ENCODE measurements around the gene CFAP52. TPM values are rescaled to one million over a fixed set of nuclear protein-coding genes. Genes with fewer than 3 reads are reported as not detected.
"Not testable (repeated sequence)": the region's sequence is repeated elsewhere in the genome, so short reads cannot be mapped to it uniquely, and the experiment has no call there.

The CFAP52 gene
- total and polyA plus RNA-seq, 4 donors, result 3.8 to 28.8 (median 19.5) TPM

DNA sequence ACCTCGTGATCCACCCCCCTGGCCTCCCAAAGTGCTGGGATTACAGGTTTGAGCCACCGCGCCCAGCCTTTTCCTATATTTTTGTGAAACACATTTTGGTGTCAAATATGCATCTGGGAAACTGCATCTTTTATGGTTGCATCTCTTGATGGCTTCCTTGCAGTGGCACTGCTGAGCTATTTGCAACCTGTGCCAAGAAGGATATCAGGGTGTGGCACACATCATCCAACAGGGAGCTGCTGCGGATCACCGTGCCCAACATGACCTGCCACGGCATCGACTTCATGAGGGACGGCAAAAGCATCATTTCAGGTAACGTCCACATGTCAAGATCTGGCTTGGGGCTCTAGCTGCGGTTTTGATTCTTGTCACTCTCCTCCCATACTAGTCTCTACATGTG lies 52.1 kb downstream of the CFAP52 start:
- peaks cover 0 to 8% (median 2%) of the 10 kb centered on the region in 4 donors for H3K9me3 ChIP-seq (ENCODE audit: control insufficient read depth in 4 of 4, insufficient read depth in 3 of 4, low read length in 3 of 4)
- ATAC-seq (ENCODE audit: insufficient read depth, low FRiP score), result no peak
- WGBS, 2 donors, result 85 to 93% methylated on average over 10 of the region's 10 CpGs
- H3K4me3 ChIP-seq, result no peak overlapping the region
- no peaks in the 10 kb centered on the region for H3K36me3 ChIP-seq (ENCODE audit: control insufficient read depth in 4 of 4, insufficient read depth in 4 of 4, low read length in 4 of 4)
- no peak overlapping the region for H3K27ac ChIP-seq (ENCODE audit: low read depth in 1 of 2, low read length in 1 of 2)
- no peak for DNase-seq
- H3K4me1 ChIP-seq (ENCODE audit: control insufficient read depth in 5 of 5, insufficient read depth in 5 of 5, low read length in 5 of 5), result no peaks in the 10 kb centered on the region
- TF ChIP-seq, protein P1, sequence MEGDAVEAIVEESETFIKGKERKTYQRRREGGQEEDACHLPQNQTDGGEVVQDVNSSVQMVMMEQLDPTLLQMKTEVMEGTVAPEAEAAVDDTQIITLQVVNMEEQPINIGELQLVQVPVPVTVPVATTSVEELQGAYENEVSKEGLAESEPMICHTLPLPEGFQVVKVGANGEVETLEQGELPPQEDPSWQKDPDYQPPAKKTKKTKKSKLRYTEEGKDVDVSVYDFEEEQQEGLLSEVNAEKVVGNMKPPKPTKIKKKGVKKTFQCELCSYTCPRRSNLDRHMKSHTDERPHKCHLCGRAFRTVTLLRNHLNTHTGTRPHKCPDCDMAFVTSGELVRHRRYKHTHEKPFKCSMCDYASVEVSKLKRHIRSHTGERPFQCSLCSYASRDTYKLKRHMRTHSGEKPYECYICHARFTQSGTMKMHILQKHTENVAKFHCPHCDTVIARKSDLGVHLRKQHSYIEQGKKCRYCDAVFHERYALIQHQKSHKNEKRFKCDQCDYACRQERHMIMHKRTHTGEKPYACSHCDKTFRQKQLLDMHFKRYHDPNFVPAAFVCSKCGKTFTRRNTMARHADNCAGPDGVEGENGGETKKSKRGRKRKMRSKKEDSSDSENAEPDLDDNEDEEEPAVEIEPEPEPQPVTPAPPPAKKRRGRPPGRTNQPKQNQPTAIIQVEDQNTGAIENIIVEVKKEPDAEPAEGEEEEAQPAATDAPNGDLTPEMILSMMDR (IDR thresholded peaks at IDR 0.05; ENCODE audit: control extremely low read depth, extremely low read depth), result no peak
- peaks cover 0 to 3% (median 0%) of the 10 kb centered on the region in 3 donors for H3K27me3 ChIP-seq (ENCODE audit: control insufficient read depth in 3 of 3, insufficient read depth in 3 of 3, low read length in 2 of 3)
- H3K9ac ChIP-seq (ENCODE audit: insufficient read depth in 1 of 2, low read length in 2 of 2), result no peak overlapping the region

DNA sequence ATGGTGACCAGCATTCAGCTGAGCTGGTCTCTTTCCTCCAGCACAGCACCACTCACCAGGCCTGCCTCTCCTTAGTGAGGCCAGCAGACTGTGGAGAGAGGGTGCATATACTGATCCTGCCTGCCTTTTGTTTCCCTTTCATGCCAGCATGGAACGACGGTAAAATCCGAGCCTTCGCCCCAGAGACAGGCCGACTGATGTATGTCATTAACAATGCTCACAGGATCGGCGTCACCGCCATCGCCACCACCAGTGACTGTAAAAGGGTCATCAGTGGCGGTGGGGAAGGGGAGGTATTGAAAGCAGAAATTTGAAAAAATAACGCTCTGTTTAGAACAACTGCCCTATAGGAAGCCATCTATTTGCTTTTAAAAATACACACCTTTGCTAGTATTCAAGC lies 56.3 kb downstream of the CFAP52 start:
- TF ChIP-seq, protein P1 (IDR thresholded peaks at IDR 0.05; ENCODE audit: control extremely low read depth, extremely low read depth), result no peak
- no peak for ATAC-seq (ENCODE audit: insufficient read depth, low FRiP score)
- Histone ChIP-seq H3K4me1 (ENCODE audit: control insufficient read depth in 5 of 5, insufficient read depth in 5 of 5, low read length in 5 of 5) (no peaks in the 10 kb centered on the region), H3K4me3 (no peak overlapping the region), H3K9me3 (ENCODE audit: control insufficient read depth in 4 of 4, insufficient read depth in 3 of 4, low read length in 3 of 4) (no peaks in the 10 kb centered on the region), H3K27ac (ENCODE audit: low read depth in 1 of 2, low read length in 1 of 2) (no peak overlapping the region), H3K27me3 (ENCODE audit: control insufficient read depth in 3 of 3, insufficient read depth in 3 of 3, low read length in 2 of 3) (peaks cover 0 to 4% (median 3%) of the 10 kb centered on the region in 3 donors), H3K36me3 (ENCODE audit: control insufficient read depth in 4 of 4, insufficient read depth in 4 of 4, low read length in 4 of 4) (no peaks in the 10 kb centered on the region), H3K9ac (ENCODE audit: insufficient read depth in 1 of 2, low read length in 2 of 2) (no peak overlapping the region)
- 94 to 97% methylated on average over 11 of the region's 11 CpGs for WGBS, 2 donors
- DNase-seq, result no peak

DNA sequence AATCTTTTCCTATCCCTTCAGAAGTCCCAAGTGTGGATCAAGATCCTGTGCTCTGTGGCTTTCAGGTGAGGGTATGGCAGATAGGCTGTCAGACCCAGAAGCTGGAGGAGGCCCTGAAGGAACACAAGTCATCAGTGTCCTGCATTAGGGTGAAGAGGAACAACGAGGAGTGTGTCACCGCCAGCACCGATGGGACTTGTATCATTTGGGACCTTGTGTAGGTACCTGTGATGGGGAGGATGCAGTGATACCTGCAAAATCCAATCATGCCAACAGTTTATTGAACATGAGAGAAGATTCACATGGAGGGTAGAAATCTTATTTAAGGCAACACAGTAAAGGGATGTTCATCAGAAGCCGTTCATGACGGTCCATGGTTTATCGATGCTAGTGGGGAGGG lies 58.9 kb downstream of the CFAP52 start:
- ATAC-seq (ENCODE audit: insufficient read depth, low FRiP score) (no peak), DNase-seq (no peak)
- WGBS, 2 donors, result 89 to 94% methylated on average over 6 of the region's 6 CpGs
- H3K4me3 ChIP-seq, result no peak overlapping the region
- no peak overlapping the region for H3K9ac ChIP-seq (ENCODE audit: insufficient read depth in 1 of 2, low read length in 2 of 2)
- H3K27me3 ChIP-seq (ENCODE audit: control insufficient read depth in 3 of 3, insufficient read depth in 3 of 3, low read length in 2 of 3), result peaks cover 0 to 4% (median 0%) of the 10 kb centered on the region in 3 donors
- H3K27ac ChIP-seq (ENCODE audit: low read depth in 1 of 2, low read length in 1 of 2), result no peak overlapping the region
- H3K4me1 ChIP-seq (ENCODE audit: control insufficient read depth in 5 of 5, insufficient read depth in 5 of 5, low read length in 5 of 5), result no peaks in the 10 kb centered on the region
- no peaks in the 10 kb centered on the region for H3K9me3 ChIP-seq (ENCODE audit: control insufficient read depth in 4 of 4, insufficient read depth in 3 of 4, low read length in 3 of 4)
- H3K36me3 ChIP-seq (ENCODE audit: control insufficient read depth in 4 of 4, insufficient read depth in 4 of 4, low read length in 4 of 4), result no peaks in the 10 kb centered on the region
- TF ChIP-seq, protein P1 (IDR thresholded peaks at IDR 0.05; ENCODE audit: control extremely low read depth, extremely low read depth), result no peak

DNA sequence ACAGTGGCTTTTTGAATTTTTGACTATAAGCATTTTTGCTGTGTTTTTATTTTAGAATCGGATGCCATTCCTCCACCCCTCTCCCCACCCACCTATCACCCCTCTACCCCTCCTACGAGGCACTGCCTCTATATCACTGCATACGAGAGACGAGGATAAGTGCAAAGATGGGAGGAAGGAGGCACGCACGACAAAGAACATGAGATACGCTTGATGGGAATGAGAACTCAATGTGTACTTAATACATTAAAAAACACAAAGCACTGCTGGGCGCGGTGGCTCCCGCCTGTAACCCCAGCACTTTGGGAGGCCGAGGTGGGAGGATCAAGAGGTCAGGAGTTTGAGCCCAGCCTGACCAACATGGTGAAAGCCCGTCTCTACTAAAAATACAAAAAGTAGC lies 60.1 kb downstream of the CFAP52 start:
- TF ChIP-seq, protein P1 (IDR thresholded peaks at IDR 0.05; ENCODE audit: control extremely low read depth, extremely low read depth), result no peak
- 80 to 95% methylated on average over 12 of the region's 12 CpGs for WGBS, 2 donors
- DNase-seq (no peak), ATAC-seq (ENCODE audit: insufficient read depth, low FRiP score) (no peak)
- Histone ChIP-seq H3K4me1 (ENCODE audit: control insufficient read depth in 5 of 5, insufficient read depth in 5 of 5, low read length in 5 of 5) (no peaks in the 10 kb centered on the region), H3K4me3 (no peak overlapping the region), H3K27me3 (ENCODE audit: control insufficient read depth in 3 of 3, insufficient read depth in 3 of 3, low read length in 2 of 3) (peaks cover 0 to 4% (median 0%) of the 10 kb centered on the region in 3 donors), H3K9me3 (ENCODE audit: control insufficient read depth in 4 of 4, insufficient read depth in 3 of 4, low read length in 3 of 4) (no peaks in the 10 kb centered on the region), H3K27ac (ENCODE audit: low read depth in 1 of 2, low read length in 1 of 2) (no peak overlapping the region), H3K36me3 (ENCODE audit: control insufficient read depth in 4 of 4, insufficient read depth in 4 of 4, low read length in 4 of 4) (no peaks in the 10 kb centered on the region), H3K9ac (ENCODE audit: insufficient read depth in 1 of 2, low read length in 2 of 2) (no peak overlapping the region)

DNA sequence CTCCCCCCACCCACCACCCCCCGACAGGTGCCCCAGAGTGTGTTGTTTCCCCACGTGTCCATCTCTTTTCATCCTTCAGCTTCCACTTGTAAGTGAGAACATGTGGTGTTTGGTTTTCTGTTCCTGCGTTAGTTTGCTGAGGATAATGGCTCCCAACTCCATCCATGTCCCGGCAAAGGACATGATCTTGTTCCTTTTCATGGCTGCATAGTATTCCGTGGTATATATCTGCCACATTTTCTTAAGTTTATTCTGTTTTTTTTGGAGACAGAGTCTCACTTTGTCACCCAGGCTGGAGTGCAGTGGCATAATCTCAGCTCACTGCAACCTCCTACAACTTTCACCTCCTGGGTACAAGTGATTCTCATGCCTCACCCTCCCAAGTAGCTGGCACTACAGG lies 63.9 kb downstream of the CFAP52 start:
- H3K36me3 ChIP-seq (ENCODE audit: control insufficient read depth in 4 of 4, insufficient read depth in 4 of 4, low read length in 4 of 4), result not testable (repeated sequence)

More for the DNA sequence above, 63.9 kb downstream of the CFAP52 start:
- not testable (repeated sequence) for H3K4me3 ChIP-seq; H3K9ac ChIP-seq (ENCODE audit: insufficient read depth in 1 of 2, low read length in 2 of 2); H3K9me3 ChIP-seq (ENCODE audit: control insufficient read depth in 4 of 4, insufficient read depth in 3 of 4, low read length in 3 of 4); ATAC-seq (ENCODE audit: insufficient read depth, low FRiP score); H3K4me1 ChIP-seq (ENCODE audit: control insufficient read depth in 5 of 5, insufficient read depth in 5 of 5, low read length in 5 of 5); H3K27ac ChIP-seq (ENCODE audit: low read depth in 1 of 2, low read length in 1 of 2); DNase-seq
- 92% methylated on average over 5 of the region's 5 CpGs for WGBS, 2 donors
- H3K27me3 ChIP-seq (ENCODE audit: control insufficient read depth in 3 of 3, insufficient read depth in 3 of 3, low read length in 2 of 3), result peaks cover 0 to 21% (median 6%) of the 10 kb centered on the region in 3 donors

Measured in lung (tissue), 12 donors.